ENCODE measurements around the gene PDE10A.

Gene PDE10A

DNA sequence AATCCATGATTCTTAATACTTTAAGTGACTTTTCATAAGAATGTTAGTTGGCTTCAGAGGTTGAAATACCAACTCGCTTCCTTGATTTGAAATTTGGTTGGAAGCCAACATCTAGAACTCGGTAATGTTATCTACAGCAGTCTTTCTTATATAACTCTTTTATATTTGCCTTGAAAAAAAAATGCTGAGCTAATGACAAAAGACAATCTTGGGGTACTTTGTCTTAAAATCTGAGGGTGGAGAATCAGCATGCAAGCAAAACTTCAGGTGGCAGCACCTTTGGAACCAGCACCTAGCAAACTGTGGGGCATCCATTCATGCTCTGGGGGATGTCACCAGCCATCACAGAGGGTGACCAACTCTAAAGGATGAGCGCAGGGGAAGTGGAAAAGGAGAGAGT, 76.3 kb downstream of the PDE10A start:
- TF ChIP-seq, protein P1, sequence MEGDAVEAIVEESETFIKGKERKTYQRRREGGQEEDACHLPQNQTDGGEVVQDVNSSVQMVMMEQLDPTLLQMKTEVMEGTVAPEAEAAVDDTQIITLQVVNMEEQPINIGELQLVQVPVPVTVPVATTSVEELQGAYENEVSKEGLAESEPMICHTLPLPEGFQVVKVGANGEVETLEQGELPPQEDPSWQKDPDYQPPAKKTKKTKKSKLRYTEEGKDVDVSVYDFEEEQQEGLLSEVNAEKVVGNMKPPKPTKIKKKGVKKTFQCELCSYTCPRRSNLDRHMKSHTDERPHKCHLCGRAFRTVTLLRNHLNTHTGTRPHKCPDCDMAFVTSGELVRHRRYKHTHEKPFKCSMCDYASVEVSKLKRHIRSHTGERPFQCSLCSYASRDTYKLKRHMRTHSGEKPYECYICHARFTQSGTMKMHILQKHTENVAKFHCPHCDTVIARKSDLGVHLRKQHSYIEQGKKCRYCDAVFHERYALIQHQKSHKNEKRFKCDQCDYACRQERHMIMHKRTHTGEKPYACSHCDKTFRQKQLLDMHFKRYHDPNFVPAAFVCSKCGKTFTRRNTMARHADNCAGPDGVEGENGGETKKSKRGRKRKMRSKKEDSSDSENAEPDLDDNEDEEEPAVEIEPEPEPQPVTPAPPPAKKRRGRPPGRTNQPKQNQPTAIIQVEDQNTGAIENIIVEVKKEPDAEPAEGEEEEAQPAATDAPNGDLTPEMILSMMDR (IDR thresholded peaks at IDR 0.05; ENCODE audit: low read depth, low read length): no peak
- TF ChIP-seq MYC (IDR thresholded peaks at IDR 0.05; ENCODE audit: low read depth, low read length) (no peak), POLR2A (IDR thresholded peaks at IDR 0.05; ENCODE audit: extremely low read depth, insufficient read length) (no peak)
- TF ChIP-seq, protein P2, sequence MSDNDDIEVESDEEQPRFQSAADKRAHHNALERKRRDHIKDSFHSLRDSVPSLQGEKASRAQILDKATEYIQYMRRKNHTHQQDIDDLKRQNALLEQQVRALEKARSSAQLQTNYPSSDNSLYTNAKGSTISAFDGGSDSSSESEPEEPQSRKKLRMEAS (IDR thresholded peaks at IDR 0.05; ENCODE audit: low read depth, low read length): no peak
- DNase-seq (ENCODE audit: low read depth): no peak
- no peak overlapping the region for H3K4me3 ChIP-seq (ENCODE audit: low read depth, low read length)

DNA sequence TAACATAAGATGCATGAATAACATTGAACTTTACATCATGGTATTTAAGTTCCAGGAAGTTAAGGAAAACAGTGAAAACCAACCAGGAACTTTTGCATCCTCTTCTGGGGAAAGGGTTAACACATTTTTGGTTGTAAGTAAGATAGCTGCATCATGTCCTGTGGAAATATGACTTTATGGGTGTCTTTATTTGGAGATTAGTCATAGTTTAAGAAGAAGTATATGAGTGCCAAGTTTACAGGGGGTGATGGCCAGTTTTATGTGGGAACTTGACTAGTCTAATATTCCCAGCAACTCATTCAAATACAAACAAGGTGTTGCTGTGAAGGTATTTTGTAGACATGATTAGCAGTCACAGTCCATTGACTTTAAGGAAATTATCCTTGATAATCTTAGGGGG, 78.0 kb downstream of the PDE10A start:
- TF ChIP-seq, protein P1 (IDR thresholded peaks at IDR 0.05; ENCODE audit: low read depth, low read length): no peak
- no peak overlapping the region for H3K4me3 ChIP-seq (ENCODE audit: low read depth, low read length)
- no peak for DNase-seq (ENCODE audit: low read depth)

DNA sequence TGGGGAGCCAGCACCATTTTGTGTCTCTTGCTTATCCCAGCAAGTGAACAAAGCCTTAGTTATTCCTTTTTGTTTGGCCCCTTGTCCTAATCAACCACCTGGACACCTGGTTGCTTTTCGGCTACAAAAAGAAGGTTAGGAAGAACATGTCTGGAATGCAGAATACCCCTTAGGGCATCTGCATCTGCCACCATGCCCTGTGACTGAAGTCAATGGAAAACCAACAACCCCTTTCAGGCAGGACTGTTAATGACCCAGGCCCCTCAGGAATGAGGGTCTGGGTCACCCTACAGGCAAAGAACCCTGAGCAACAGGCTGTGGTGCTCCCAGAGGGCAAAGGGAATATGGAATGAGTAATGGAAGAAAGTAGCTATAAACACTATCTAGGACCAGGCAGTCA, 78.5 kb downstream of the PDE10A start:
- DNase-seq (ENCODE audit: low read depth): no peak
- H3K4me3 ChIP-seq (ENCODE audit: low read depth, low read length): no peak overlapping the region
- TF ChIP-seq, protein P2 (IDR thresholded peaks at IDR 0.05; ENCODE audit: low read depth, low read length): no peak
- TF ChIP-seq MYC (IDR thresholded peaks at IDR 0.05; ENCODE audit: low read depth, low read length): no peak
- TF ChIP-seq, protein P1 (IDR thresholded peaks at IDR 0.05; ENCODE audit: low read depth, low read length): no peak

DNA sequence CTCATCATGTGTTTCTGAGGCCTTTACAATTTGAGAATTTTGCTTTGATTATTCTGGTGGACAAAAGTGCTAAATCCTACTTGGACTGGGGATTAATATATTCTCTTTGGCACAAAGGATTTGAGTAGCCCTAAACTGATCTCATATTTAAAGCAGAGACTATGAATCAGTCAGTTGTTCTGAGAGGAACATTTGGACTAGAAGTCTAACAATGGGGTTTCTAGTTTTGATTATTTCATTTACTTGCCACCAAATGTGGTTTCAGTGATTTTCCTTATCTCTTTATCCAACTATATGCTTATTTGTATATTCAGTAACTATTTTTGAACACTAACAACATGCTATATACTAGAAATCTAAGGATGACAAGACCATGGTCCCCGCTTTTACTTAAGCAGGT, 81.4 kb downstream of the PDE10A start:
- TF ChIP-seq POLR2A (IDR thresholded peaks at IDR 0.05; ENCODE audit: extremely low read depth, insufficient read length): no peak
- TF ChIP-seq, protein P1 (IDR thresholded peaks at IDR 0.05; ENCODE audit: low read depth, low read length): no peak
- TF ChIP-seq, protein P2 (IDR thresholded peaks at IDR 0.05; ENCODE audit: low read depth, low read length): no peak
- TF ChIP-seq MYC (IDR thresholded peaks at IDR 0.05; ENCODE audit: low read depth, low read length): no peak
- H3K4me3 ChIP-seq (ENCODE audit: low read depth, low read length): no peak overlapping the region
- no peak for DNase-seq (ENCODE audit: low read depth)

DNA sequence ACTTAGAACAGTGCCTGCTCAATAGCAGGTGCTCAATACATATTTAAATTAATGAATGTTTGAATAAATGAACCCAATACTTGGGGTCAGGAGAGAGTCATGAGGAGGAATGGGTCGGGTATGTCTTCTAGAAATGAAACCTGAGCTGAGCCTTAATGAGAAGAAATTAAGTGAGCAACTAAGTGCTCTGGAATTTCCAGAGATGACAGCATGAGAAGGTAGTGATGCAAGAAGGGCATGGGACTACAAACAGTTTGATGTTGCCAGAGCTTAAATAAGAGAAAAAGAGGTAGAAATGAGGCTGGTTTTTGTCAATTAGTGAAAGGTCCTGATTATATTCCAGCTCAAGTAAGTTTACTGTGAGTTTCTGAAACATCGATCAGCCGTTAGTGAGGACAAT, 82.9 kb downstream of the PDE10A start:
- H3K4me3 ChIP-seq (ENCODE audit: low read depth, low read length): no peak overlapping the region
- no peak for DNase-seq (ENCODE audit: low read depth)
- TF ChIP-seq POLR2A (IDR thresholded peaks at IDR 0.05; ENCODE audit: extremely low read depth, insufficient read length) (no peak), MYC (IDR thresholded peaks at IDR 0.05; ENCODE audit: low read depth, low read length) (no peak)
- TF ChIP-seq, protein P1 (IDR thresholded peaks at IDR 0.05; ENCODE audit: low read depth, low read length): no peak
- TF ChIP-seq, protein P2 (IDR thresholded peaks at IDR 0.05; ENCODE audit: low read depth, low read length): no peak

DNA sequence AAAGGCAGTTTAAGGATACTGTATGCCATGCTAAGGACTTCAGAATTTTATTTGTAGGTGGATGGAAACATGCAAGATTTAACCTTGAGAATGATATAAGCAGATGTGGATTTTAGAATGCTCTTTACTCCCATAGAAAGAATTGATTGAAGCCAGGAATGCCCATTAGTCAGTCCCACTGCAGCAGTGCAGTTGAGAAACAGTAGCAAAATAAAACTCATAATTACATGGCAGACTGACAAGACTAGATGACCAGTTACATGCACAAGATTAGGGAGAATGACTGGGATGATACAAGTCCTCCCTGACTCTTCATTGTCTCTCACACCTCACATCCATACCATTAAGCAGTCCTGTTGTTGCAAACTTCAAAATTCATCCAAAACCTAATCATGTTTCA, 83.9 kb downstream of the PDE10A start:
- no peak for DNase-seq (ENCODE audit: low read depth)
- no peak overlapping the region for H3K4me3 ChIP-seq (ENCODE audit: low read depth, low read length)
- TF ChIP-seq, protein P1 (IDR thresholded peaks at IDR 0.05; ENCODE audit: low read depth, low read length): no peak
- TF ChIP-seq POLR2A (IDR thresholded peaks at IDR 0.05; ENCODE audit: extremely low read depth, insufficient read length): no peak
- TF ChIP-seq MYC (IDR thresholded peaks at IDR 0.05; ENCODE audit: low read depth, low read length): no peak
- TF ChIP-seq, protein P2 (IDR thresholded peaks at IDR 0.05; ENCODE audit: low read depth, low read length): no peak

All from NB4 (cell line).